Mammary epithelial cell (primary cell): Measurements from ENCODE around the gene ASPG.

Experiments
- EZH2 ChIP-seq: IDR thresholded peaks from 2 replicates; pipeline ENCODE4 v1.6.1; 2012; ENCODE audit warnings: low read length, inconsistent platforms, borderline replicate concordance
- TF ChIP-seq, protein P1 (sequence below), 2 donors: IDR thresholded peaks in 1 of 2; conservative IDR thresholded peaks in 1 of 2; 2 replicates each; pipeline ENCODE4 v1.5.1; 2011 to 2012; ENCODE audit warnings: inconsistent platforms in 2 of 2, low read length in 2 of 2, mild to moderate bottlenecking in 2 of 2, control low read depth in 1 of 2, low read depth in 1 of 2; ENCODE audit not compliant: insufficient read depth in 1 of 2; ENCODE audit errors: extremely low read depth in 1 of 2

DNA sequence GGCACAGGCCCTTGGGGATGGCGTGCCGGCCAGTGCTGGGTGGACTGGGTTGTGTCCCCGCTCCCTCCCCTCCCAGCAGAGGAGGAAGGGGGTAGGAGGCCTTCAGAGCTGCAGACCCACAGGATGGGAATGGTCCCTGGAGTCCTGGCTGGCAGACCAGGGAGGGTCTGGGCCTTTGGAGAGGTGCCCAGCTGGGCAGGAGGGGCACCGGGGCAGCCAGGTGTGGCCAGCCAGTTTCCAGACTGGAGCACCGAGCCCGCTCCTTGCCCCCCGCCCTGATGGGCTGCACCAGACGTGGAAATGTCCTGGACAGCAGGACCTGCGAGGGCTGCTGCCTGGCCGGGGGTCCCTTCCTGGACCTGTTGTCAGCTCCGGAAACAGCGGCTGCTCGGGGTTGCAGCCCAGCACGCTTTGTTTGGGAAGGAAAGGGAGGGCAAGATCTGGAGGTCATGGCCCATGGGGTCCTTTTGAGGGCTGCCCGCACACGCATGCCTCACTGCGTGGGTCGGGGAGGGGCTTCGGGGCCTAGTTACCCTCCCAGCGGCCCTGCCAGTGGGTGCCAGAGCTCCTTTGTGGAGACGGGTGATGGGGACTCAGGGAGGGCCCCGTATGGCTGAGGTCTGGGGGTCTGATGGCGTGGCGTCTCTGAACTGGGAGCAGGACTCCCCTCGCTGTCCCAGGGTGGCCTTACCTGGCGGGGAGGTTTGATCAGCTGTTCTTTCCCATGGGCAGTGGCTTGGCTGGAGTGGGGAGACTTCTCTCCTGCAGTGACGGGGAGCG is 62.0 kb downstream of the ASPG start:
- TF ChIP-seq EZH2, result no peak
- TF ChIP-seq, protein P1, sequence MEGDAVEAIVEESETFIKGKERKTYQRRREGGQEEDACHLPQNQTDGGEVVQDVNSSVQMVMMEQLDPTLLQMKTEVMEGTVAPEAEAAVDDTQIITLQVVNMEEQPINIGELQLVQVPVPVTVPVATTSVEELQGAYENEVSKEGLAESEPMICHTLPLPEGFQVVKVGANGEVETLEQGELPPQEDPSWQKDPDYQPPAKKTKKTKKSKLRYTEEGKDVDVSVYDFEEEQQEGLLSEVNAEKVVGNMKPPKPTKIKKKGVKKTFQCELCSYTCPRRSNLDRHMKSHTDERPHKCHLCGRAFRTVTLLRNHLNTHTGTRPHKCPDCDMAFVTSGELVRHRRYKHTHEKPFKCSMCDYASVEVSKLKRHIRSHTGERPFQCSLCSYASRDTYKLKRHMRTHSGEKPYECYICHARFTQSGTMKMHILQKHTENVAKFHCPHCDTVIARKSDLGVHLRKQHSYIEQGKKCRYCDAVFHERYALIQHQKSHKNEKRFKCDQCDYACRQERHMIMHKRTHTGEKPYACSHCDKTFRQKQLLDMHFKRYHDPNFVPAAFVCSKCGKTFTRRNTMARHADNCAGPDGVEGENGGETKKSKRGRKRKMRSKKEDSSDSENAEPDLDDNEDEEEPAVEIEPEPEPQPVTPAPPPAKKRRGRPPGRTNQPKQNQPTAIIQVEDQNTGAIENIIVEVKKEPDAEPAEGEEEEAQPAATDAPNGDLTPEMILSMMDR (conservative IDR thresholded peaks at IDR 0.05 in 1 of 2, IDR thresholded peaks at IDR 0.05 in 1 of 2; ENCODE audit: extremely low read depth in 1 of 2, insufficient read depth in 1 of 2, low read depth in 1 of 2, low read length in 2 of 2), result no peak
